ENCODE results near the gene DYNLL1. TPM values are rescaled to one million over a fixed set of nuclear protein-coding genes. Genes with fewer than 3 reads are reported as not detected.
"Not testable (repeated sequence)": the region's sequence is repeated elsewhere in the genome, so short reads cannot be mapped to it uniquely, and the experiment has no call there.

DYNLL1 gene
- total RNA-seq, 4 donors from 2014 or later: 179 to 271 (median 229) TPM

GRCh38 chr12:120485961-120486881 is 9.7 kb upstream of the DYNLL1 start:
- 83 to 92% methylated on average over 5 to 6 of the region's 7 CpGs for WGBS, 2 donors (ENCODE audit: low coverage in 1 of 2)

GRCh38 chr12:120487552-120487951 is 8.4 kb upstream of the DYNLL1 start:
- ATAC-seq: not testable (repeated sequence)

More at GRCh38 chr12:120485961-120486881, 9.7 kb upstream of the DYNLL1 start:
- Histone ChIP-seq H3K9me3 (no peaks in the 10 kb centered on the region), H3K27ac (no peak overlapping the region), H3K4me3 (no peak overlapping the region), H3K27me3 (no peaks in the 10 kb centered on the region), H3K4me1 (no peaks in the 10 kb centered on the region), H3K36me3 (peaks cover 0 to 30% of the 10 kb centered on the region in 2 donors)
- ATAC-seq: no peak
- TF ChIP-seq CTCF (IDR thresholded peaks at IDR 0.05) (no peak), POLR2AphosphoS5 (IDR thresholded peaks at IDR 0.05) (no peak), POLR2A (IDR thresholded peaks at IDR 0.05) (no peak), EP300 (IDR thresholded peaks at IDR 0.05) (no peak)

GRCh38 chr12:120488057-120488640 is 7.8 kb upstream of the DYNLL1 start:
- Histone ChIP-seq H3K27ac (peak overlapping the region in 1 of 4 donors; percentile 33), H3K9me3 (no peaks in the 10 kb centered on the region), H3K36me3 (peaks cover 0 to 26% of the 10 kb centered on the region in 2 donors), H3K4me1 (no peaks in the 10 kb centered on the region), H3K27me3 (no peaks in the 10 kb centered on the region), H3K4me3 (no peak overlapping the region)
- TF ChIP-seq POLR2AphosphoS5 (IDR thresholded peaks at IDR 0.05) (no peak), POLR2A (IDR thresholded peaks at IDR 0.05) (no peak), EP300 (IDR thresholded peaks at IDR 0.05) (no peak), CTCF (IDR thresholded peaks at IDR 0.05) (no peak)
- ATAC-seq: no peak
- WGBS, 2 donors (ENCODE audit: low coverage in 1 of 2): 60 to 69% methylated on average over 4 of the region's 5 CpGs

More at GRCh38 chr12:120487552-120487951, 8.4 kb upstream of the DYNLL1 start:
- H3K4me3 ChIP-seq, H3K9me3 ChIP-seq, H3K27me3 ChIP-seq, H3K4me1 ChIP-seq, H3K27ac ChIP-seq: not testable (repeated sequence)
- 60 to 94% methylated on average over 5 to 6 of the region's 7 CpGs for WGBS, 2 donors (ENCODE audit: low coverage in 1 of 2)
- H3K36me3 ChIP-seq: peaks cover 0 to 30% of the 10 kb centered on the region in 2 donors

- ATAC-seq: no peak
- no peak overlapping the region for H3K4me3 ChIP-seq
- no peaks in the 10 kb centered on the region for H3K4me1 ChIP-seq
- 66 to 73% methylated on average over 3 to 4 of the region's 4 CpGs for WGBS, 2 donors (ENCODE audit: low coverage in 1 of 2)
- peaks cover 0 to 26% of the 10 kb centered on the region in 2 donors for H3K36me3 ChIP-seq
- TF ChIP-seq POLR2AphosphoS5 (IDR thresholded peaks at IDR 0.05): no peak
- TF ChIP-seq CTCF (IDR thresholded peaks at IDR 0.05): no peak
- TF ChIP-seq EP300 (IDR thresholded peaks at IDR 0.05): no peak
- TF ChIP-seq POLR2A (IDR thresholded peaks at IDR 0.05): no peak
- H3K27ac ChIP-seq: peak overlapping the region in 1 of 4 donors; percentile 33
- H3K9me3 ChIP-seq: no peaks in the 10 kb centered on the region
- no peaks in the 10 kb centered on the region for H3K27me3 ChIP-seq
Observed at GRCh38 chr12:120489018-120489417, 6.9 kb upstream of the DYNLL1 start.

- peaks cover 0 to 26% of the 10 kb centered on the region in 2 donors for H3K36me3 ChIP-seq
- no peak for TF ChIP-seq EP300 (IDR thresholded peaks at IDR 0.05)
- TF ChIP-seq POLR2AphosphoS5 (IDR thresholded peaks at IDR 0.05): no peak
- H3K27me3 ChIP-seq: no peaks in the 10 kb centered on the region
- no peak for ATAC-seq
- H3K4me3 ChIP-seq: no peak overlapping the region
- WGBS, 2 donors (ENCODE audit: low coverage in 1 of 2): 96 to 100% methylated on average over 4 of the region's 5 CpGs
- H3K9me3 ChIP-seq: no peaks in the 10 kb centered on the region
- no peak overlapping the region for H3K27ac ChIP-seq
- peaks cover 0 to 8% (median 0%) of the 10 kb centered on the region in 3 donors for H3K4me1 ChIP-seq
Observed at GRCh38 chr12:120490325-120490724, 5.6 kb upstream of the DYNLL1 start.

All from gastroesophageal sphincter (tissue), 4 donors.